Astrocyte (in vitro differentiated cells and primary cell): Measurements from ENCODE around the gene B3GNT9. TPM values are rescaled to one million over a fixed set of nuclear protein-coding genes. Genes with fewer than 3 reads are reported as not detected.

Experiments
- DNase-seq: peaks from one replicate; pipeline ENCODE4 v3.0.0-alpha.2; 2010; ENCODE audit warnings: low read depth
- FAIRE-seq: peaks from 2 replicates; lab custom pipeline; 2011; peaks lifted over from hg19 to GRCh38; lab: Jason Lieb, UNC
- H2AFZ ChIP-seq: 2 replicates; pipeline ENCODE4 v1.6.0; 2012; ENCODE audit warnings: low read depth, low read length, inconsistent platforms
- H3K27ac ChIP-seq: 2 replicates; pipeline ENCODE4 v1.5.1; 2011; ENCODE audit warnings: low read depth, low read length, inconsistent platforms
- H3K27me3 ChIP-seq: 2 replicates; pipeline ENCODE4 v1.6.0; 2011; ENCODE audit warnings: low read length, inconsistent platforms; ENCODE audit not compliant: insufficient read depth
- H3K36me3 ChIP-seq: 2 replicates; pipeline ENCODE4 v1.5.1; 2011; ENCODE audit warnings: low read length, inconsistent platforms; ENCODE audit not compliant: insufficient read depth
- H3K4me1 ChIP-seq: 2 replicates; pipeline ENCODE4 v1.5.1; 2011; ENCODE audit warnings: low read length, inconsistent platforms; ENCODE audit not compliant: insufficient read depth
- H3K4me2 ChIP-seq: 2 replicates; pipeline ENCODE4 v1.6.0; 2012; ENCODE audit warnings: low read length, inconsistent platforms
- H3K4me3 ChIP-seq: 2 replicates; pipeline ENCODE4 v1.5.1; 2011; ENCODE audit warnings: low read depth, mild to moderate bottlenecking, low read length, inconsistent platforms; ENCODE audit not compliant: insufficient read depth
- H3K79me2 ChIP-seq: 2 replicates; pipeline ENCODE4 v1.6.0; 2012; ENCODE audit warnings: mild to moderate bottlenecking, low read length, inconsistent platforms; ENCODE audit not compliant: insufficient read depth
- H3K9ac ChIP-seq: 2 replicates; pipeline ENCODE4 v1.6.0; 2012; ENCODE audit warnings: mild to moderate bottlenecking, low read length, inconsistent platforms
- H3K9me3 ChIP-seq: 2 replicates; pipeline ENCODE4 v1.5.1; 2012; ENCODE audit warnings: low read depth, mild to moderate bottlenecking, low read length, inconsistent platforms; ENCODE audit not compliant: insufficient read depth
- H4K20me1 ChIP-seq: 2 replicates; pipeline ENCODE4 v1.6.0; 2012; ENCODE audit warnings: low read length, inconsistent platforms; ENCODE audit not compliant: insufficient read depth
- H3K27ac Mint-ChIP-seq: one replicate; pipeline ENCODE4 v1.8.0; 2021; ENCODE audit warnings: mild to moderate bottlenecking, mixed read lengths; ENCODE audit not compliant: unreplicated experiment
- H3K27me3 Mint-ChIP-seq: one replicate; pipeline ENCODE4 v1.8.0; 2021; ENCODE audit warnings: low read depth, mixed read lengths; ENCODE audit not compliant: unreplicated experiment
- H3K36me3 Mint-ChIP-seq: one replicate; pipeline ENCODE4 v1.8.0; 2021; ENCODE audit warnings: low read depth, mixed read lengths; ENCODE audit not compliant: unreplicated experiment
- H3K4me1 Mint-ChIP-seq: one replicate; pipeline ENCODE4 v1.8.0; 2021; ENCODE audit warnings: low read depth, mixed read lengths; ENCODE audit not compliant: unreplicated experiment
- H3K4me3 Mint-ChIP-seq: one replicate; pipeline ENCODE4 v1.8.0; 2021; ENCODE audit warnings: mild to moderate bottlenecking, moderate library complexity, mixed read lengths; ENCODE audit not compliant: unreplicated experiment
- H3K9me3 Mint-ChIP-seq: one replicate; pipeline ENCODE4 v1.8.0; 2021; ENCODE audit warnings: mild to moderate bottlenecking, mixed read lengths; ENCODE audit not compliant: unreplicated experiment
- CTCF ChIP-seq: IDR thresholded peaks from 2 replicates; pipeline ENCODE4 v1.5.1; 2011; ENCODE audit warnings: low read depth, mild to moderate bottlenecking, inconsistent platforms, low read length, moderate library complexity; ENCODE audit not compliant: insufficient read depth
- EZH2 ChIP-seq: IDR thresholded peaks from 2 replicates; pipeline ENCODE4 v1.6.1; 2012; ENCODE audit warnings: mild to moderate bottlenecking, low read length, inconsistent platforms; ENCODE audit not compliant: insufficient read depth
- total RNA-seq: library from RNA; stranded (reverse); gene quantifications from 2 replicates; pipeline ENCODE4 v1.2.1, GENCODE V29; 2021

B3GNT9 gene
- total RNA-seq, 1 donor from 2014 or later, result 7.6 TPM

GRCh38 chr16:67190041-67190440 is 39.2 kb upstream of the B3GNT9 start, which contains the start of gene EXOC3L1:
Gene EXOC3L1 (minus strand): TSS chr16:67190136. CDS start chr16:67189676, 460 bp downstream.
- no peaks in the 10 kb centered on the region for H3K27me3 Mint-ChIP-seq
- no peak within 1 kb of the TSS for H3K27ac ChIP-seq
- H3K4me2 ChIP-seq, result no peak within 1 kb of the TSS
- H3K9ac ChIP-seq, result no peak within 1 kb of the TSS
- H3K9me3 ChIP-seq, result no peaks in the 10 kb centered on the region
- H3K4me3 ChIP-seq, result no peak within 1 kb of the TSS
- H3K4me3 Mint-ChIP-seq, result no peak within 1 kb of the TSS
- no peak for DNase-seq
- H3K4me1 Mint-ChIP-seq, result peaks cover 27% of the 10 kb centered on the region
- H3K27me3 ChIP-seq, result no peaks in the 10 kb centered on the region
- peaks cover 17% of the 10 kb centered on the region for H3K4me1 ChIP-seq
- TF ChIP-seq CTCF, result no peak
- no peak for TF ChIP-seq EZH2
- H3K27ac Mint-ChIP-seq, result peak within 1 kb of the TSS; percentile 53
- H2AFZ ChIP-seq, result no peak within 1 kb of the TSS
- H3K9me3 Mint-ChIP-seq, result no peaks in the 10 kb centered on the region
- peaks cover 30% of the 10 kb centered on the region for H3K79me2 ChIP-seq
- H3K36me3 Mint-ChIP-seq, result peaks cover 9% of the 10 kb centered on the region
- FAIRE-seq, result no peak
- H4K20me1 ChIP-seq, result peaks cover 40% of the 10 kb centered on the region
- peaks cover 12% of the 10 kb centered on the region for H3K36me3 ChIP-seq

- H3K27me3 Mint-ChIP-seq, result no peaks in the 10 kb centered on the region
- Histone ChIP-seq H3K9ac (no peak overlapping the region), H3K79me2 (peaks cover 18% of the 10 kb centered on the region), H4K20me1 (peaks cover 34% of the 10 kb centered on the region), H3K27me3 (no peaks in the 10 kb centered on the region), H3K36me3 (peaks cover 1% of the 10 kb centered on the region), H3K4me3 (no peak overlapping the region), H3K9me3 (no peaks in the 10 kb centered on the region), H2AFZ (no peak overlapping the region), H3K4me2 (no peak overlapping the region), H3K4me1 (peaks cover 21% of the 10 kb centered on the region), H3K27ac (no peak overlapping the region)
- peaks cover 3% of the 10 kb centered on the region for H3K36me3 Mint-ChIP-seq
- H3K9me3 Mint-ChIP-seq, result no peaks in the 10 kb centered on the region
- no peak overlapping the region for H3K4me3 Mint-ChIP-seq
- H3K27ac Mint-ChIP-seq, result no peak overlapping the region
- H3K4me1 Mint-ChIP-seq, result peaks cover 27% of the 10 kb centered on the region
- no peak for DNase-seq
- no peak for FAIRE-seq
- no peak for TF ChIP-seq CTCF
- TF ChIP-seq EZH2, result no peak
Observed at GRCh38 chr16:67188798-67189197, 38.0 kb upstream of the B3GNT9 start.

GRCh38 chr16:67188323-67188722 is 37.5 kb upstream of the B3GNT9 start:
- H3K4me1 Mint-ChIP-seq, result peaks cover 22% of the 10 kb centered on the region
- no peaks in the 10 kb centered on the region for H3K27me3 Mint-ChIP-seq
- Histone ChIP-seq H3K4me2 (no peak overlapping the region), H3K79me2 (peaks cover 14% of the 10 kb centered on the region), H3K9ac (no peak overlapping the region), H4K20me1 (peaks cover 30% of the 10 kb centered on the region), H3K27me3 (no peaks in the 10 kb centered on the region), H2AFZ (no peak overlapping the region), H3K27ac (no peak overlapping the region), H3K4me1 (peaks cover 18% of the 10 kb centered on the region), H3K36me3 (no peaks in the 10 kb centered on the region), H3K9me3 (no peaks in the 10 kb centered on the region), H3K4me3 (no peak overlapping the region)
- TF ChIP-seq CTCF, result no peak
- TF ChIP-seq EZH2, result no peak
- FAIRE-seq, result no peak
- no peak overlapping the region for H3K27ac Mint-ChIP-seq
- DNase-seq, result no peak
- H3K4me3 Mint-ChIP-seq, result peak overlapping the region; percentile 71
- no peaks in the 10 kb centered on the region for H3K36me3 Mint-ChIP-seq
- H3K9me3 Mint-ChIP-seq, result no peaks in the 10 kb centered on the region
